Fibroblast of skin of left biceps (primary cell): ENCODE data around the gene LRP11.
"Not testable (repeated sequence)": the region's sequence is repeated elsewhere in the genome, so short reads cannot be mapped to it uniquely, and the experiment has no call there.

Experiments
- DNase-seq, 2 experiments: peaks; one replicate each; pipeline ENCODE4 v3.0.0-alpha.2; 2013; ENCODE audit warnings: low read depth in 2 of 2

The LRP11 gene, protein sequence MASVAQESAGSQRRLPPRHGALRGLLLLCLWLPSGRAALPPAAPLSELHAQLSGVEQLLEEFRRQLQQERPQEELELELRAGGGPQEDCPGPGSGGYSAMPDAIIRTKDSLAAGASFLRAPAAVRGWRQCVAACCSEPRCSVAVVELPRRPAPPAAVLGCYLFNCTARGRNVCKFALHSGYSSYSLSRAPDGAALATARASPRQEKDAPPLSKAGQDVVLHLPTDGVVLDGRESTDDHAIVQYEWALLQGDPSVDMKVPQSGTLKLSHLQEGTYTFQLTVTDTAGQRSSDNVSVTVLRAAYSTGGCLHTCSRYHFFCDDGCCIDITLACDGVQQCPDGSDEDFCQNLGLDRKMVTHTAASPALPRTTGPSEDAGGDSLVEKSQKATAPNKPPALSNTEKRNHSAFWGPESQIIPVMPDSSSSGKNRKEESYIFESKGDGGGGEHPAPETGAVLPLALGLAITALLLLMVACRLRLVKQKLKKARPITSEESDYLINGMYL

DNA sequence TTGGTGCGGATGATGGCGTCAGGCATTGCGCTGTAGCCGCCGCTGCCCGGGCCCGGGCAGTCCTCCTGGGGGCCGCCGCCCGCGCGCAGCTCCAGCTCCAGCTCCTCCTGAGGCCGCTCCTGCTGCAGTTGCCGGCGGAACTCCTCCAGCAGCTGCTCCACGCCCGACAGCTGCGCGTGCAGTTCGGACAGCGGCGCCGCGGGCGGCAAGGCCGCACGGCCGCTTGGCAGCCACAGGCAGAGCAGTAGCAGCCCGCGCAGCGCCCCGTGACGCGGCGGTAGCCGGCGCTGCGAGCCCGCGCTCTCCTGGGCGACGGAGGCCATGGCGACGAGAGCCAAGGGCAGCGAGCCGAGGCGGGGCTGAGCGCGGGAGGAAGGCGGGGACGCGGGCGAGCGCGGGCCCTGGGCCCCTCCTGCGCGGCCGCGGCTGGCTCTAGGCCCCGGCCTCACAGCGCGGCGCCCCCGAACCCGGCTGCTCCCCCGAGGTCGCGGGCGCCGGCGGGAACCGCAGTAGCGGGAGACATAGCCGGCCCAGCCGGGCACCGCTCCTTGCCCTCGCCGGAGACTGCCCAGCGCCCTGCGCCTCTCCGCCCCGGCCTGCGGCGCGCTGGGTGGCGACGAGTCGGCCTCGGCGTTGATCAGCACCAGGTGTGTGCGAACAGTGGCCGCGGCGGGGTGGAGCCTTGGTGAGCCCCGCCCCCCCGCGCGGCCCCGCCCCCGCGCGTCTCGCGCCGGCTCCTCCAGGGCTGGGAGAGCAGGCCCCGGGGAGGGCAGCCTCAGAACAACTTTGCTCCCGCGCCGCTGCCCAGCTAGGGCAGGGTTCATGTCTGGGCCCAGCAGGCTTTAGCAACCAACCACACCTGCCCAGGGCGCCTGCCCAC is at the start of gene LRP11:
LRP11 (minus strand) TSS at position 662 of the 880 bp plus-strand sequence; CDS start at position 323, 339 bp downstream.
- DNase-seq = no peak

DNA sequence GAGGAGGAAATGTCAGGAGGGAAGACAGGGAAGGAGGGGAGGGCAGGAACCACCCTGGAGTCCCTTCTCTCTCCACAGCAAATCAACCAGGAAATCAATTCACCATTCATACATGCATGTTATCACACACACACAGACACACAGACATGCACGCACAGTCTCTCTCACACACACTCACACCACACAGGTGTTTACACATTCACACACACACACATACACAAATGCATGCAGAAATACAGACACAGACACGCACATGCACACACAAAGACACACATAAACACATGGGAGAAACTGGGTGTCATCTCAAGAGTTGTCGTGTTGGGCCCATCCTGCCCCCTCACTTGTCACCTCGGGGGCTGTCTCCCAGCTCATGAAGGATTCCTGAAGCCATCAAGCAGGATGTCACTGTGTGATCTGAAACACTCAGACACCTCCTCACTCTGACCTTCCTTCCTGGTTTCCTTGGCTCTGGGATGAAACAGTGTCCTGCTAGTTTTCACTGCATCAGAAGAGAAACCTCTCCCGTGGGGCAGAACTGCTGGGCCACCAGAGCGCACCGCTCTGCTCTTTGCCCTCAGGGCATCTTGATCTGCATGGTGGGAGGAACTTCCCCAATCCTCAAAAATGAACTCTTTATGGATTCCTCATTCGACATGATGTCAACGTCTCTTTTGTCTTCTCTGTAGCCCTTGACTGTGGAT is 49.5 kb upstream of the LRP11 start:
- no peak for DNase-seq

GRCh38 chr6:149913085-149913484 is 48.9 kb upstream of the LRP11 start:
- no peak for DNase-seq

DNA sequence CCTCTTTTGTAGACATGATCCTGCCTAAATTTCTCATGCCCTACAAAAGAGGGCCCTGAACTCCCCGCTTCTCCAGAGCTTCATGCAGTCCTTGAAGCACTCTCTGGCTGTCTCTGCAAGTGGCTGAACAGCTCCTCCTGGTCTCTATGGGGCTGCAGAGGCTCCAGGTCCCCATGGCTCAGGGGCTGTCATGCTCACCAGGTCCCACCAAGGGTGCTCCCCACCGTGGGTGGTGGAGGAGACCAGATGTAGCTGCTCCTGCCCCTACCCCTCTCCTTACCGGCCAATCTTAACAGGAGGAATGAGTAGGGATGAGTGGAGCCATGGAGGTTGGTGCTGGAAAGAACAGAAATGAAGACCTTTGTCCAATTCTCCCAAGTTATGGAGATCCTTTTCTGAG is 48.5 kb upstream of the LRP11 start:
- not testable (repeated sequence) for DNase-seq

- DNase-seq = no peak
These were observed 46.6 kb upstream of the LRP11 start for GRCh38 chr6:149910721-149911151.

- DNase-seq = no peak
These were observed 45.7 kb upstream of the LRP11 start for GRCh38 chr6:149909701-149910470.

DNA sequence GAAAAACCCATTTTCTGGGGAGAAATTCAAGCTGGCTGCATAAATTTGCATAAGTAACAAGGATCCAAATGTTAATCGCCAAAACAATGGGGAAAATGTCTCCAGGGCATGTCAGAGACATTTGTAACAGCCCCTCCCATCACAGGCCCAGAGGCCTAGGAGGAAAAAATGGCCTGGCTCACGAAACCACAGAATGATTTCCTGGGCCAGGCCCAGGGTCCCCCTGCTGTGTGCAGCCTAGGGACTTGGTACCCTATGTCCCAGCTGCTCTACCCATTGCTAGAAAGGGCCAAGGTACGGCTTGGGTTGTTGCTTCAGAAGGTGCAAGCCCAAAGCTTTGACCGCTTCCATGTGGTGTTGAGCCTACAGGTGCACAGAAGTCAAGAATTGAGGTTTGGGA is 44.3 kb upstream of the LRP11 start:
- not testable (repeated sequence) for DNase-seq

- DNase-seq = no peak
These were observed 43.2 kb upstream of the LRP11 start for GRCh38 chr6:149907317-149907716.

- no peak for DNase-seq
These were observed 42.2 kb upstream of the LRP11 start for GRCh38 chr6:149906405-149906804.

GRCh38 chr6:149905911-149906371 is 41.8 kb upstream of the LRP11 start:
- DNase-seq = no peak

GRCh38 chr6:149905371-149905910 is 41.3 kb upstream of the LRP11 start:
- DNase-seq = no peak

- no peak for DNase-seq
These were observed 40.7 kb upstream of the LRP11 start for GRCh38 chr6:149904661-149905370.

DNA sequence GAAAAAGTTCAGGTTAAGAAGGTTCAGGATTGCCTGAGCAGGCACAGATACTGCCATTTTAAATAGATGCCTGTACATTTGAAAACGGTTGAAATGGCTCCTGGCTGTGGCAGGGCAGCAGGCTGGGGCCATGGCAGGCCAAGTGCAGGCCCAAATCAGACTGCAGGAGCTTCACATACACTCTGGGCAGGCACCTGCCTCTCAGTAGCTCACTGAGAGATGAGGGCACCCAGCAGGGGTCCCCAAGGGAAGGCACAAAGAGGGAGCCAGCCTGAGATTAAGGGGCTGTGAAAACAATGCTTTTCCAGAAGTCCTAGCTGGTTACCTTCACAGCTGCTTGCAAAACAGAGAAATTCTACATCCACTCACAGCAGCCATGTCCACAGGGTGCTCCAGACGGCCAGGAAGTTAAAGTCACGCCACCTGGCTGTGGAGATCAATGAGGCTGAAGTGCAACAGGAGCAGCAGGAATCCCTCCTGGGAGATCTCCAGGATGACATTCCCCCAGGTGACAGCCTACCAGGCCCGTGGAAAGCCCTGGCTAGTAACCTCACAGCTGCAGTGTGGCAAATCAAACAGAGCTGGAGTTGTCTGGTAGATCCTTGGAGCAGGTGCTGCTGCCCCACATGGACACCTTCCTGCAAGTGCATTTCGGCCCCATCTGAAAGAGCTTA is 39.9 kb upstream of the LRP11 start:
- DNase-seq = no peak

DNA sequence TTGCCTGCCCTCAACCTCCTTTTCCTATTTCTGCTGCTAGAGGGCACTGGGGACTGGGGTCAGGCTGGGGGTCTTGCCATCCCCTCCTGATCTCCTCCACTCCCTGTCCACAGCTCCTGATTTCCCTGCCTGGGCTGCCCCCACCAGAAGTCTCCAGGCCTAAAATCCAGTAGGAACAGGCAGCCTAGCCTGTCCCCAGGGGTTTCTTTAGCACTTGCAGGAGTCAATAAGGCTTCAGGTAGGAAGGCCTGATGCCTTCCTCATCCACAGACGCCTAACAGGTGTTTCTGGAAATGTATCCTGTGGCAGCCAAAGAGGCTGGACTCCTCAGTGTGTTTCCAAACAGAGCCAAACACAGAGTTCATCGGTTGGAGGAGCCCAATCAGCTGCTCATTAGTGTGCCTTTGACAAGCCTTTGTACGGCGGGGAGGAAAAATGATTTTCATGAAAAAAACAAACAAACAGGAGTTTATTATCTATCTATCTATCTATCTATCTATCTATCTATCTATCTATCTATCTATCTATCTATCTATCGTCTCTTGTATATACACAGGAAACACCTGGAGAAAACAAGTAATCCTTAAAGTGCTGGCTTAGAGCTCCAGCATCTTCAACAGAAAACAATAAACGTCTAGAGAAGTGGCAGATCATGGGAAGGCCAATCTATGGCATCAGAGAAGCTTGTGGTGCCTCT is 37.4 kb upstream of the LRP11 start:
- DNase-seq = no peak

DNA sequence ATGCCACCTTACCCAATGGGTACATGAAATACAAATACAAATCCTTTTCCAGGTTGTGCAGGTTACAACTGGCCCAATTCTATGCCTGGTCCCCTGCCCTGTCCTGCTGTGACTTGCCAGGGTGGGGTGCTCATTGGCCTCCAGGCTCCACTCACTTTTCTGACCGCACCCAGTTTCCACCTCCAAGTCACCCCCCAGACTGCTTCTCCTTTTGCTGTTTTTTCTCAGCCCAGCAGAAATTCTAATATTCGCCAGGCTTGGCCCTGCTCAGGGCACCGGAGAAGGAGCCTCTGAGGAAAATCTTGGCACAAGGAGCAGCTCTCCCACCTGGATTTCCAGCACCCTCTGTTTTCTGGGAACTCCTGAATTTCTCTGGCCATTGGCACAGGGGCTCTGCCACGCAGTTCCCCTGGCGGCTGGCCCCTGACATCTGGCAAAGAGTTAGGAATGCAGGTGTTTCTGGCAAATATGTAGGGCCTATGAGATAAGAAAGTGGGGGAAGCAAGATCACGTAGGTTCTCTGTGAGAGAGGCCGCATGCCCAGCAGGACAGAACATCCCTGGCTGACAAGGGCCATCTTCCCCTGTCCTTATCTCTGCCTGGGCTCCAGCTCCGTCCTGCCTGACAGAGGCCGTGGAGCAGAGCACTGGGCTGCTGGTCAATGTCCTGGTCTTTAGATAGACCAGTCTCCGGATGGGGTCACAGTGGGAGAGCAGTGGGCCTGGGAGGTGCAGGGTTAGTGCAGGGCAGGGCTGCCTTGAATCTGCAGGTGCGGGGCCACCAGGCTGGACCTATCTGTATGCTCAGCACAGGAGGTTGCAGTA is 36.7 kb upstream of the LRP11 start:
- DNase-seq = no peak

DNA sequence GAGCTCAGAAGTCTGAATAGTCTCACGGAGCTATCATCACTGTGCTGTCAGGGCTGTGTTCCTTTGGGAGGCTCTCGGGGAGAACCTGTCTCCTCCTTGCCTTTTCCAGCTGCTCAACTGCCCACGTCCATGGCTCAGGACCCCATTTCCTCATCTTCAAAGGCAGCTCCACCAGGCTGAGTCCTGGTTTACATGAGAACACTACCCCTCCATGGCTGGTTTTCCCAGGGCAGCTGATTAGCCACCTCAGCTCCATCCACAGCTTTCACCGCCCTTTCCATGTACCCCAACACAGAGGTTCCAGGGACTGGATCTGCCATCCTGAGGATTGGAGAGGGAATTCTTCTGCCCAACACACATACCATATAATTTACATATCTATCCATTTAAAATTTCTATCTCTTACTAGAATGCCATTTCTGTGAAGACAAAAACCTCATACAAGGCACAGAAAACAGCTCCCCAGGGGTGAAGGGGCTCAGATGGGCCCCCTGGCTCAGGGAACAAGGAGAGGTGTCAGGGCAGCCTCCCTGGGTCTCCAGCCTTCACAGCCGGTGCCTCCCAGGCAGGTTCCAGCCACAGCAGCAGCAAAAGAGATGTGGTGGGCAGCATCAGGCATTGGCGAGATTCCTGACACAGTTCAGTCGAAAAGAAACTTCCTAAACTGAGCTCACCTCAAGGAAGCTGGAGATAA is 35.9 kb upstream of the LRP11 start:
- no peak for DNase-seq

- DNase-seq = no peak
These were observed 35.3 kb upstream of the LRP11 start for GRCh38 chr6:149899486-149899885.
